ENCODE results near the gene NCAM1.
"Not testable (repeated sequence)": the region's sequence is repeated elsewhere in the genome, so short reads cannot be mapped to it uniquely, and the experiment has no call there.

The NCAM1 gene

GRCh38 chr11:113014262-113015097, 53.3 kb downstream of the NCAM1 start:
- DNase-seq, result no peak
- in situ Hi-C loops (cut with HindIII; ENCODE audit: low pct_ligation_motif_present, low pct_unique_long_range_greater_than_20kb, low sequenced_read_pairs), result no loop called here

DNA sequence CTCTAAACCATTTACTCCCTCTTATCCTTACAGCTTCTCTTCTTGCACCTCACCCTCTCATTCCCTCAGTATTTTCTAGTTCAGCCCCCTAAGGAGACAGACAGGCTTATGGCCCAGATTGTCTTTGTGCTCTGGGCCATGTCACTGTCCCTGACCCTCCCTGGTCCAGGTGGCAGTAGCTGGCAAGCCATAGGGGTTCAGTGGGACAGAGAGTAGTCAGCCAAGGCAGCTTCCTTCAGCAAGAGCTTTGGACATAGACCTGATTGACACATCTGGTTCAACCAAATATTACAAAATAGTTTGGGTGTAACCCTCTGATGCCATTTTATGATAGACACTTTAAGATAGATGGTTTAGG, 53.9 kb downstream of the NCAM1 start:
- in situ Hi-C loops (cut with HindIII; ENCODE audit: low pct_ligation_motif_present, low pct_unique_long_range_greater_than_20kb, low sequenced_read_pairs), result no loop called here
- no peak for DNase-seq

- no peak for DNase-seq
- in situ Hi-C loops (cut with HindIII; ENCODE audit: low pct_ligation_motif_present, low pct_unique_long_range_greater_than_20kb, low sequenced_read_pairs), result no loop called here
Observed at GRCh38 chr11:113016905-113017304, 55.7 kb downstream of the NCAM1 start.

DNA sequence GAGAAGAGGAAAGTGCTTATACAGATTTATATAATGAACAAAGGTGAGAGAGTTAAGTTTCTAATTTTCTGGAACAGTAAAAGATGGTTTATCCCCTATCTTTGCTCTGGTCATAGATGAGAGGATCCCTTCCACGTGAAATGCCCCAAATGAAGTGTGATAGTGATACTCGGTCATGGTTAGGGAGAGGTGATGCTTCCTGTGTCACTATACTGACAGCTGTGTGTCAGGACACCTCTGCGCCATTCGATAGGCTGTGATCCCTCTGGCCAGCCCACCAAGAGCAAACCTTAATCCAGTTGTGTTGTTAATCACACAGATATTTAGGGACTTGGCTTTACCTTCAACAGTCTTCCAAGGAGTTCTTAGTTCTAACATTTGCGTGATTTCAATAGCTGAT, 57.7 kb downstream of the NCAM1 start:
- in situ Hi-C loops (cut with HindIII; ENCODE audit: low pct_ligation_motif_present, low pct_unique_long_range_greater_than_20kb, low sequenced_read_pairs), result no loop called here
- no peak for DNase-seq

DNA sequence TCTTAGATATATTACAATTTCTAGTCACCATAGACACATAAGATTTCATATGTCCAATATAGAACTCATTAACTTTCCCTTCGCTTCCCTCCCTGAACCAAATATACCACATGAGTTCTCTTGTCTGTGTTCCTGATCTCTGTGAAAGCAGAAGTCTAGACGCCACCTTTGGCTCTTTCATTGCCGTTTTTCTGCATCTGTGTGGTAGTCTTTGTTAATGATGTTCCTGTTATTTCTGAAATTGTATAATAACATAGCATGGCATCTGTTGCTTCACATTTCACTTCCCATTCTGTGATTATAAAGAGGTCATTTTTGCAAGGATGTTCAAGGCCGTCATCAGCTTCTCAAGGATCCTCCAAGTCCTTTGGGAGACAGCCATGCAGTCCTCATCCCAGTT, 58.5 kb downstream of the NCAM1 start:
- in situ Hi-C loops (cut with HindIII; ENCODE audit: low pct_ligation_motif_present, low pct_unique_long_range_greater_than_20kb, low sequenced_read_pairs), result no loop called here
- no peak for DNase-seq

DNA sequence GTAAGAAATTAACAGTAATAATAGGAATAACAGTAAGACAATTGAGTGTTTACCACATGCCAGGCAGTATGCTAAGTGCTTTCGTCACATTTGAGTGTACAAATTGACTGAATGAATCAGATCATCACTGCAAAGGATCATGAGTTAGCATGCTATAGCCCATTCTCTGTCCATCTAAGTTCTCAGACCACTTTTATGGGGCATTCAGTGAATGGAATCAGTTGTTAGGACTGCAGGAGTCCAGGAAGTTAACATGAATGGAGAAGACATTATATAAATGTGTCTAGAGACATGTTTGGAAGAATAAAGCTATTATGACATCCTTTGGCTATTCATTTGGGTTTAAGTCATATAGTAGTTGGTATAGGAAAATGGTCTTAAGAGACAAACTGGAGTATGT, 59.9 kb downstream of the NCAM1 start:
- in situ Hi-C loops (cut with HindIII; ENCODE audit: low pct_ligation_motif_present, low pct_unique_long_range_greater_than_20kb, low sequenced_read_pairs), result no loop called here
- no peak for DNase-seq

DNA sequence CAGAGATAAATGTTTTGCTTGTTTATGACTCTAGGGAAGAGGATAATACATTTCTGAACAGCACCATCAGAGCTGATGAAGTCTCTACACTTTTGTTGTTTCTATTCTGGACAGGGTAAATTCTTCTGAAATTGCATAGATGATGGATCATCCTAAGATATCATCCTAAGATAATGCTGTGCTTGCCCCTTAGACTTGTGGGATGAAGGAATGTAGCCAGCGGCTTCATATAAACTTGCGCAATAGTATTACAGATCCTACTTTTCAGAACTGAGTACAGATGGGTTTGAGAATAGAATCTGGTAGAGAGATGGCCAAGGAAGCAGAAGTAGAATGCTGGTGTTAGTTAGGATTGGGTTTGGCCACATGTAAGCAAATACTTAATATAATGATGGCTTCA, 61.0 kb downstream of the NCAM1 start:
- no peak for DNase-seq
- in situ Hi-C loops (cut with HindIII; ENCODE audit: low pct_ligation_motif_present, low pct_unique_long_range_greater_than_20kb, low sequenced_read_pairs), result no loop called here

DNA sequence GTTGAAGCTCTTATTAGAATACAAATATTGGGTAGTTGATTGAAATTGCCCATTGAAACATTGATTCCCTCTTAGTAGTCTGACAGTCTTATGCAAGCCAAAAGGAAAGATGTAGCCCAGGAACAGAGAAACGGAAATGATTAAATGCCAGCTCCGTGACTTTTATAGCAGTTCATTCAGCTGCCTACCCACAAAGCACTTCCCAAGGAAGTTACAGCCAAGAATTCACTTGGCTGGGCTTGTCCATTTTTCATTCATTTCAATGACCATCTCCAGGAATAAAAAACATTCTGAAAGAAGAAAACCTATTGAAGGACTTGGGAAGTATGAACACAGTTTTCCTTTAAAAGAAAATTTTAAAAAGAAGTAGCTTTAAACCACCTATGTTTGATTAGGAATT, 62.0 kb downstream of the NCAM1 start:
- no peak for DNase-seq
- in situ Hi-C loops (cut with HindIII; ENCODE audit: low pct_ligation_motif_present, low pct_unique_long_range_greater_than_20kb, low sequenced_read_pairs), result no loop called here

- in situ Hi-C loops (cut with HindIII; ENCODE audit: low pct_ligation_motif_present, low pct_unique_long_range_greater_than_20kb, low sequenced_read_pairs), result no loop called here
- no peak for DNase-seq
Observed at GRCh38 chr11:113023986-113024385, 62.8 kb downstream of the NCAM1 start.

- no peak for DNase-seq
- in situ Hi-C loops (cut with HindIII; ENCODE audit: low pct_ligation_motif_present, low pct_unique_long_range_greater_than_20kb, low sequenced_read_pairs), result no loop called here
Observed at GRCh38 chr11:113026778-113027177, 65.6 kb downstream of the NCAM1 start.

DNA sequence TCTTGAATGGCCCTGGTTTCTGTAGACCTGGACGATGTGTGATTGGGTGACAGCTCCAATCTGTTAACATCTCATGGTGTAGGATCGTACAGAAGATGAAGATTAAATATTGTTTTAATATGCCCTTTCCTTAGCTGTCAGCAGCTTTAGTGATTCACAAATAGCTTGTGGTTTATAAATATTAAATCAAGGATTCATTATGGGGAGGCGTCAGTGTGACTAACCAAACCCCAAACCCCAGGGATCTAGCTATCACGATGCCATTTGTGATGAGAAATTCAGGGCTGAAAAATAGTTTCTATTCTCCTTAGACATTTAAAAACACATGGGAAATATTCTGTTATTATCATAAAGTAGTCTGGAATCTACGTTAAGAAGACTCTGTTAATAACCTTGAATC, 73.4 kb downstream of the NCAM1 start:
- no peak for DNase-seq
- in situ Hi-C loops (cut with HindIII; ENCODE audit: low pct_ligation_motif_present, low pct_unique_long_range_greater_than_20kb, low sequenced_read_pairs), result no loop called here

- in situ Hi-C loops (cut with HindIII; ENCODE audit: low pct_ligation_motif_present, low pct_unique_long_range_greater_than_20kb, low sequenced_read_pairs), result no loop called here
- DNase-seq, result no peak
Observed at GRCh38 chr11:113035708-113036107, 74.5 kb downstream of the NCAM1 start.

- in situ Hi-C loops (cut with HindIII; ENCODE audit: low pct_ligation_motif_present, low pct_unique_long_range_greater_than_20kb, low sequenced_read_pairs), result no loop called here
- no peak for DNase-seq
Observed at GRCh38 chr11:113043698-113044097, 82.5 kb downstream of the NCAM1 start.

GRCh38 chr11:113045146-113045545, 83.9 kb downstream of the NCAM1 start:
- no peak for DNase-seq

GRCh38 chr11:113046866-113047265, 85.6 kb downstream of the NCAM1 start:
- no peak for DNase-seq
- in situ Hi-C loops (cut with HindIII; ENCODE audit: low pct_ligation_motif_present, low pct_unique_long_range_greater_than_20kb, low sequenced_read_pairs), result no loop called here

More at GRCh38 chr11:113045146-113045545, 83.9 kb downstream of the NCAM1 start:
- in situ Hi-C loops (cut with HindIII; ENCODE audit: low pct_ligation_motif_present, low pct_unique_long_range_greater_than_20kb, low sequenced_read_pairs), result no loop called here

- no peak for DNase-seq
- in situ Hi-C loops (cut with HindIII; ENCODE audit: low pct_ligation_motif_present, low pct_unique_long_range_greater_than_20kb, low sequenced_read_pairs), result no loop called here
Observed at GRCh38 chr11:113048820-113049768, 87.9 kb downstream of the NCAM1 start.

- in situ Hi-C loops (cut with HindIII; ENCODE audit: low pct_ligation_motif_present, low pct_unique_long_range_greater_than_20kb, low sequenced_read_pairs); DNase-seq: not testable (repeated sequence)
Observed at GRCh38 chr11:113053042-113053441, 91.8 kb downstream of the NCAM1 start.

DNA sequence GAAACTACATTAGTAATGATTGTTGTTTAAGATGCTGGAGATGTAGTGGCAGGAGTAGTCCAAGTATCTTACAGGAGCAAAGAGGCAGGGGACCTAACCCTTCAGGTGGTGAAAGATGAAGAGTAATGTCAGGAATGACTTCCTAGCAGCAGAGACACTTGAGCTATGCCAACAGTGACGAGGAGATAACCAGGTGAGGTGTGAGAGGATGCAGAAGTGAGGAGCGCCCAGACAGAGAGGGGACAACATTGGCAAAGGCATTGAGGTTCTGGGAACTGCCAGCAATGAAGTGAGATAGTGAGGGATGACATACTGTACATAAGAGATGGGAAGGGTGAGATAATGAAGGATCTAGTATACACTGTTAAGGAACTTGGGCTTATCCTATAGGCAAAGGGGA, 95.8 kb downstream of the NCAM1 start:
- in situ Hi-C loops (cut with HindIII; ENCODE audit: low pct_ligation_motif_present, low pct_unique_long_range_greater_than_20kb, low sequenced_read_pairs), result no loop called here
- DNase-seq, result no peak

DNA sequence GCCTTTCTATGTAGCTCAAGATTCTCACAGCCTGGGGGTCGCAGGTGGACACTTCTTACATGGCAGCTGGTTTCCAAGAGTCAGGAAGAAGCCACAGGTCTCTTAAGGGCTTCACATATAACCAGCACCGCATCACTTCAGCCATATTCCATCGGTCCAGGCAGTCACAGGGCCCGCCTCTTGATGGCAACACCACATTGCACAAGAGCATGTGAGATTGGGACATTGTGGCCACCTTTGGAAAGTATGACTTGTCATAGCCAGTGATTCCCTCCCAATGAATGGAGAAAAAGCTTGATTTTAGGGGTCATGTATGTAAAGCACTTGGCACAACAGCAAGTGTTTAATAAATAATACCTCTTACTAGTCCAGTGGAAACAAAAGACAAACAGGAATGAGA, 98.3 kb downstream of the NCAM1 start:
- in situ Hi-C loops (cut with HindIII; ENCODE audit: low pct_ligation_motif_present, low pct_unique_long_range_greater_than_20kb, low sequenced_read_pairs), result no loop called here
- no peak for DNase-seq

DNA sequence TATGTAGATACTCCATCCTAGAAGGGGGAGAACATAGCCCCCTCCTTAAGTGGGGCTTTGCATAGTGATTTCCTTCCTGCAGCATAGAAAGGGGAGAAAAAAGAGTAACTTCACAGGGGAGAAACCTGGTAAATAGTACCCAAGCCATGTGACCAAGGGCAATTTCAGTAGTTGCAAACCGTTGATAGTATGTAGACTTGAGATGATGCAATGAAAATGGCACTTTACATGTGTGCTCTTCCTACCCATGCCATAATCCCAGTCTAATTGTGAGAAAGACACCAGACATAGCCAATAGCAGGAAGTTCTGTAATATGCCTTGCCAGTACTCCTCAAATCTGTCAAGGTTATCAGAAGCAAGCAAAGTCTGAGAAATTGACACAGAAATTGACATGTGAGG, 104.1 kb downstream of the NCAM1 start:
- in situ Hi-C loops (cut with HindIII; ENCODE audit: low pct_ligation_motif_present, low pct_unique_long_range_greater_than_20kb, low sequenced_read_pairs), result no loop called here
- DNase-seq, result no peak
